Immature natural killer cell (primary cell): ENCODE results near the gene FTSJ1. TPM values are rescaled to one million over a fixed set of nuclear protein-coding genes. Genes with fewer than 3 reads are reported as not detected.
A peak's percentile ranks its signal among the peaks of the same experiment; 100 is the strongest.

ENCODE experiments used
- DNase-seq, 3 donors: peaks; one replicate each; pipeline ENCODE4 v3.0.0; 2022; ENCODE audit warnings: mixed read lengths in 1 of 3
- H3K27ac Mint-ChIP-seq, 6 donors: one replicate each; pipeline ENCODE4 v1.8.0; 2020; ENCODE audit warnings: mixed read lengths in 6 of 6, mild to moderate bottlenecking in 5 of 6, inconsistent platforms in 4 of 6, moderate library complexity in 3 of 6
- H3K27me3 Mint-ChIP-seq, 3 donors: one replicate each; pipeline ENCODE4 v1.8.0; 2020 to 2021; ENCODE audit warnings: low read depth in 3 of 3, mild to moderate bottlenecking in 3 of 3, mixed read lengths in 3 of 3, moderate library complexity in 3 of 3, inconsistent platforms in 1 of 3
- H3K36me3 Mint-ChIP-seq, 3 donors: one replicate each; pipeline ENCODE4 v1.8.0; 2020; ENCODE audit warnings: mixed read lengths in 3 of 3, inconsistent platforms in 2 of 3, mild to moderate bottlenecking in 2 of 3
- H3K4me1 Mint-ChIP-seq, 2 donors: one replicate each; pipeline ENCODE4 v1.8.0; 2020; ENCODE audit warnings: inconsistent platforms in 2 of 2, mild to moderate bottlenecking in 2 of 2, mixed read lengths in 2 of 2, moderate library complexity in 1 of 2
- H3K4me3 Mint-ChIP-seq, 5 donors: one replicate each; pipeline ENCODE4 v1.8.0; 2020; ENCODE audit warnings: mild to moderate bottlenecking in 5 of 5, mixed read lengths in 5 of 5, inconsistent platforms in 3 of 5, moderate library complexity in 3 of 5
- H3K9me3 Mint-ChIP-seq, 6 donors: one replicate each; pipeline ENCODE4 v1.8.0; 2020; ENCODE audit warnings: mild to moderate bottlenecking in 6 of 6, mixed read lengths in 6 of 6, inconsistent platforms in 4 of 6, moderate library complexity in 3 of 6
- polyA plus RNA-seq, 3 donors: library from polyadenylated mRNA; unstranded; fragments of 300-500 nt; fragmentation: Illumina TruSeq; gene quantifications; one replicate each; pipeline ENCODE4 v1.2.3, GENCODE V29; 2021

FTSJ1 gene
- polyA plus RNA-seq, 3 donors from 2014 or later, result 73.5 to 115 (median 85.0) TPM

DNA sequence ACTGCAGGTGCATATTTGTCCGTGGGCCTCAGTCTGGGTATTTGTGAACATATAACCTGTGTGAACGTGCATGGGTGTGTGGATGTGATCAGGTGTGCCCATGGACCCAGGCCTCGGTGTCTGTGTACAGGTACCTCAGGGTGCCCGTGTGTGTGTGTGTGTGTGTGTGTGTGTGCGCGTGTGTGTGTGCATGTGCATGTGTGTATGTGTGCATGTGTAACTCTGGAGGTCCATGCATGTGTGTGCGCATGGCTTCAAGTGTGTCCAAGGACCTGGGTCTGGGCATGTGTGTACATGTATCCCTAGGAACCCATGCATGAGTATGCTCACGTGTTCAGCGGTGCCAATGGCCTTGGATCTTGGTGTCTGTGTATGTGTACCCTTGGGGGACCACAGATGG, 15.8 kb downstream of the FTSJ1 start:
- H3K9me3 Mint-ChIP-seq, result no peaks in the 10 kb centered on the region
- H3K27ac Mint-ChIP-seq, result no peak overlapping the region
- no peaks in the 10 kb centered on the region for H3K36me3 Mint-ChIP-seq

DNA sequence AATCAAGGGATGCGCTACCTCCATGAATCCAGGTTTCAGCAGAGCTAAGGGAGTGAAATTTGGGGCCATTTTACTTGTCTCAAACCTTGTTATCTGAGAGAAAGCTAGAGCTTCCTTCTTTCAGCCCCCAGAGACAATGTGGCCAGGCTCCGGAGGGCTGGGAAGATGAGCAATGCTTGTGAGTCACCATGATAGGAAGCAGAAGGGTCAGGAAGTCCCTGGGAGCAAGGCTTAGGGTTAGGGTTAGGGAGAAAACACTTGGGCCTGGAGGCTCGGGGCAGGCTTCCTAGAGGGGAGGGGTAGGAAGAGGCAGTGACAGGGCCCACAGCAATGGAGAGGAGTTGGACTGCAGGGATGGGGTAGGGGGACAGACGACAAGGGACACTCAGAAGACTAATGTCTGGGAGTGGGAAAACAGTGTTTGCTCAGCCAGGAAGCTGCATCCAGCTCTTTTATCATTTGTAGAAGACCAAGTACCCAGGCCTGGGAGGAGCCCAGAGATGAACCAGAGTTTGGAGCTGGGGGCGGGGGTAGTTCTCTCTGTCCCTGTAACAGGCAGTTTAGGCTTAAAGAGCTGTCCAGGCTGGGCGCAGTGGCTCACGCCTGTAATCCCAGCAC, 16.4 kb downstream of the FTSJ1 start:
- H3K4me3 Mint-ChIP-seq, result no peak overlapping the region
- H3K4me1 Mint-ChIP-seq, result peaks cover 15% of the 10 kb centered on the region in 2 donors
- no peak overlapping the region for H3K27ac Mint-ChIP-seq
- no peaks in the 10 kb centered on the region for H3K9me3 Mint-ChIP-seq
- peaks cover 3 to 6% (median 5%) of the 10 kb centered on the region in 3 donors for H3K27me3 Mint-ChIP-seq
- DNase-seq, result no peak
- H3K36me3 Mint-ChIP-seq, result no peaks in the 10 kb centered on the region

More for the DNA sequence above, 15.8 kb downstream of the FTSJ1 start:
- DNase-seq, result no peak
- Mint-ChIP-seq H3K27me3 (peaks cover 5 to 7% (median 6%) of the 10 kb centered on the region in 3 donors), H3K4me1 (peaks cover 20% of the 10 kb centered on the region in 2 donors), H3K4me3 (no peak overlapping the region)

DNA sequence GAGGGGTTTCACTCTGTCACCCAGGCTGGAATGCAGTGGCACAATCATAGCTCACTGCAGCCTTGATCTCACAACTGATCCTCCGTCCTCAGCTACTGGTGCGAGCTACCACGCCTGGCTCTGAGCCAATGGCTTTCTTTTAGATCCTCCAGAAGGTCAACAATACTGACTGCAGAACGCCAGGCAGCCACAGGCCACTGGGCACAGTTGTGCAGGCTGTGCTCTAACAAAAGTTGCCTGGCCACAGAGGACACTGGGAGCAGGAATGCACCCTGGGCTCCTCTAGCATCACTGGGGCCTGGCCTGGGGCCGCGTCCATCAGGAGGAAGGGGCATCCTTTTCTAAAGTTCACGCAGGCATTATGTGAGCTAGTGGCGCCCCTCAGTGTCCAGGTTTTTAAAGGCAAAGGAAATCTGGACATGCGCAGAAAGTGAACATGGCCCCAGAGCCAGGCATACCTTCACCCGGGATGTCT, 17.9 kb downstream of the FTSJ1 start:
- no peaks in the 10 kb centered on the region for H3K36me3 Mint-ChIP-seq
- no peak for DNase-seq
- no peaks in the 10 kb centered on the region for H3K9me3 Mint-ChIP-seq
- H3K4me1 Mint-ChIP-seq, result peaks cover 0 to under 1% of the 10 kb centered on the region in 2 donors
- peaks cover 2 to 6% (median 5%) of the 10 kb centered on the region in 3 donors for H3K27me3 Mint-ChIP-seq
- H3K4me3 Mint-ChIP-seq, result no peak overlapping the region
- no peak overlapping the region for H3K27ac Mint-ChIP-seq

DNA sequence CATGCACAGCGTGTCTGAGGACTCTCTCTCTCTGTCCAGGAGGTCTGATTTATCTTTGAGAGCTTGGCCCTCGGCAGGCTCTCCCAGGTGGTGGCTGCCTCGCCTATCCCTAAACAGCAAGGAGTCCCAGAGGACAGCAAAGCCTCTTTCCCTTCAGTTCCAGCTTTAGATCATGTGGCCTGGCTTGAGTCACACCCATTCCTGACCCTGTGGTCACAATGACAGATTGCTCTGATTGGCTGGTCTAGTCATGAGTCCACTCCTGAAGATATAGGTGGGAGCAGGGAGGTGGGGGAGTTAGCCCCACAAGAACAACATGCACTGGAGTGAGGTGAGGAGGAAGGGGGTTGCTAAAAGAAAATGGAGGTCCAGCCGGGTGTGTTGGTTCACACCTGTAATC, 20.7 kb downstream of the FTSJ1 start:
- no peaks in the 10 kb centered on the region for H3K36me3 Mint-ChIP-seq
- H3K4me1 Mint-ChIP-seq, result no peaks in the 10 kb centered on the region
- DNase-seq, result no peak
- peaks cover 2 to 6% (median 3%) of the 10 kb centered on the region in 3 donors for H3K27me3 Mint-ChIP-seq
- H3K27ac Mint-ChIP-seq, result no peak overlapping the region
- no peak overlapping the region for H3K4me3 Mint-ChIP-seq
- H3K9me3 Mint-ChIP-seq, result no peaks in the 10 kb centered on the region

DNA sequence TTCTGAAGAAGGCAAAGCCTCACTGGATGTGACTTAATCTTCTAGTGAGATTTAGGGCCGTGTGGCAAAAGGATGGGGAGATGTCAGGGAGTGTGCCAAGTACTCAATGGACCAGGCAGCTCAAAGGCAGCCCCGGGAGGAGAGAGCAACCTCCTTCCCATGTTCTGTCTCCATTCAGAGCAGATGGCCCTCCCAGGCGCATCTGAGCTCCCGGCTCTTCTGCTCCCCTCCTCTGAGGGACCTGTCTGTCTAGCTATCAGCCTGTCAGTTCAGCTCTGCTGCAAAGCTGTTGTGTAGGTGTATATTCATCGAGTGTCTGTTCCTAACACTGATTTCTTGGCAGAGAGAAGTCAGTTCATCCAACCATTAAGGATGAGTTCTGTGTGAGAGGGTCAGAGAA, 21.9 kb downstream of the FTSJ1 start:
- Mint-ChIP-seq H3K9me3 (no peaks in the 10 kb centered on the region), H3K4me1 (no peaks in the 10 kb centered on the region), H3K4me3 (no peak overlapping the region), H3K27ac (no peak overlapping the region), H3K27me3 (peaks cover 0 to 4% (median 3%) of the 10 kb centered on the region in 3 donors), H3K36me3 (no peaks in the 10 kb centered on the region)
- no peak for DNase-seq

DNA sequence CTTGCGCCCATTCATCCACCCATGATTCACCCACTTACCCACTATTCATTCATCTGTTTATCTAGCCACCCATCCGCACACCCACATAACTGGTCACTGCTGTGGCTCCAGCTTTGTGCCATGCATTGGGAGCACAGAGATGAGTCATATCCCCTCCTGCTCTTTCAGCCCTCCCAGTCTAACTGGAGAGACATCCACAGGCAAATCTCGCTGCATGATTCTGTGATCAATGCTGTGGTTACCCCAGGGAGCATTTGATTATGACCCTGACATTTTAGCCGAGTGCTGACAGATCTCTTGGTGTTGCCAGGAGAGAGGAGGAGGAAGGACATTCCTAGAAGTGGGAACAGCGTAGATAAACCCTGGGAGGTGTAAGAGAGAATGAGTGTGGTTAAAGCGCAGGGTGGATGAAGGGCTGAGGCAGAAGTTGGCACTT, 22.4 kb downstream of the FTSJ1 start:
- Mint-ChIP-seq H3K36me3 (no peaks in the 10 kb centered on the region), H3K27ac (no peak overlapping the region), H3K27me3 (peaks cover 0 to 4% (median 3%) of the 10 kb centered on the region in 3 donors), H3K9me3 (no peaks in the 10 kb centered on the region), H3K4me3 (no peak overlapping the region), H3K4me1 (no peaks in the 10 kb centered on the region)
- DNase-seq, result no peak

DNA sequence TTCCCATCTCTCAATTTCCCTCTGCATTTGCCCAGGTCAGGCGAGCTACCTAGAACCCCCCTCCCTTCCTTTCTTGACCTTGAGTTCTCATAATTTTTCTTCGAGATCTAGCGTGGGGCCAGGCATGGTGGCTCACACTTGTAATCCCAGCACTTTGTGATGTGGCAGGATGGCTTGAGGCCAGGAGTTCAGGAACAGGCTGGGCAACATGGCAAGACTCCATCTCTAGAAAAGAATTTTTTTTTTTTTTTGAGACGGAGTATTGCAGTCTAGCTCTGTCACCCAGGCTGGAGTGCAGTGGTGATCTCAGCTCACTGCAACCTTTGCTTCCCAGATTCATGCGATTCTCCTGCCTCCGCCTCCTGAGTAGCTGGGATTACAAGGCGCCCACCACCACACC, 28.3 kb downstream of the FTSJ1 start:
- no peaks in the 10 kb centered on the region for H3K9me3 Mint-ChIP-seq
- H3K27me3 Mint-ChIP-seq, result peaks cover 1 to 5% (median 4%) of the 10 kb centered on the region in 3 donors
- no peak for DNase-seq
- no peak overlapping the region for H3K4me3 Mint-ChIP-seq
- peaks cover 4 to 6% of the 10 kb centered on the region in 2 donors for H3K4me1 Mint-ChIP-seq
- H3K36me3 Mint-ChIP-seq, result no peaks in the 10 kb centered on the region
- no peak overlapping the region for H3K27ac Mint-ChIP-seq

DNA sequence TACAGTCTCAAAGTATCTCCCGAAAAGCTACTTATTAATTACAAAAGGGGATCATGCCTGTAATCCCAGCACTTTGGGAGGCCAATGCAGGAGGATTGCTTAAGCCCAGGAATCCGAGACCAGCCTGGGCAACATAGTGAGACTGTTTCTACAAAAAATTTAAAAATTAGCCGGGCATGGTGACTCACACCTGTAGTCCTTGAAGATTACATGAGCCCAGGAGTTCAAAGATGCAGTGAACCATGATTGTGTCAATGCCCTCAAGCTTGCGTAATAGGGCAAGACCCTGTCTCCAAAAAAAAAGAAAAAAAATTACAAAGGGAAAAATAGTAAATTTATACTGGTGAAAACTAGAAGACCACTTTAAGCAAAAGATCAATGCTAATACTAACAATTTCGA, 29.5 kb downstream of the FTSJ1 start:
- Mint-ChIP-seq H3K9me3 (no peaks in the 10 kb centered on the region), H3K36me3 (no peaks in the 10 kb centered on the region), H3K27ac (no peak overlapping the region), H3K4me3 (no peak overlapping the region), H3K27me3 (peaks cover 1 to 9% (median 9%) of the 10 kb centered on the region in 3 donors), H3K4me1 (peaks cover 12 to 15% of the 10 kb centered on the region in 2 donors)
- no peak for DNase-seq

DNA sequence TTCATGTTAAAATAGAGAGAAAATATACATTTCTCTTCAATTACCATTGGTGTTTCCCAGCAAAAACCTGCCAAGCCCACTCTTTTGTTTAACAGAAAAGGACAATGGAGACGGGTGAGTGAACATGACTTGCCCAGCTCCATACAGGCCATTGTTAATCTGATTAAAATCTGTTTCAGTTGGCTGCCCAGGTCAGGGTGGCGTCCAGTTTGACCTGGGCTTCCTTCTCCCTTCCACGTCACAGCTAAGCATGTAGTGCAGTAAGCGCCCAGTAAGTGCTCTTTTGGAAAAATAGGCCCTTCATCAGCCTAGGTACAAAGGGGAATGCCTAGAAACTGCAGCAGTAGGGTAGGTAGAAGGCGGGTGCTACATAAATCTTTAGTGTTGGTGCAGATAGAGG, 31.2 kb downstream of the FTSJ1 start:
- peaks cover 1 to 10% (median 9%) of the 10 kb centered on the region in 3 donors for H3K27me3 Mint-ChIP-seq
- H3K4me3 Mint-ChIP-seq, result peak overlapping the region in 3 of 5 donors; percentile 38 to 84 (median 55)
- H3K36me3 Mint-ChIP-seq, result no peaks in the 10 kb centered on the region
- H3K27ac Mint-ChIP-seq, result peak overlapping the region in 2 of 6 donors; percentile 6 to 26
- no peaks in the 10 kb centered on the region for H3K9me3 Mint-ChIP-seq
- H3K4me1 Mint-ChIP-seq, result peaks cover 15% of the 10 kb centered on the region in 2 donors
- no peak for DNase-seq

DNA sequence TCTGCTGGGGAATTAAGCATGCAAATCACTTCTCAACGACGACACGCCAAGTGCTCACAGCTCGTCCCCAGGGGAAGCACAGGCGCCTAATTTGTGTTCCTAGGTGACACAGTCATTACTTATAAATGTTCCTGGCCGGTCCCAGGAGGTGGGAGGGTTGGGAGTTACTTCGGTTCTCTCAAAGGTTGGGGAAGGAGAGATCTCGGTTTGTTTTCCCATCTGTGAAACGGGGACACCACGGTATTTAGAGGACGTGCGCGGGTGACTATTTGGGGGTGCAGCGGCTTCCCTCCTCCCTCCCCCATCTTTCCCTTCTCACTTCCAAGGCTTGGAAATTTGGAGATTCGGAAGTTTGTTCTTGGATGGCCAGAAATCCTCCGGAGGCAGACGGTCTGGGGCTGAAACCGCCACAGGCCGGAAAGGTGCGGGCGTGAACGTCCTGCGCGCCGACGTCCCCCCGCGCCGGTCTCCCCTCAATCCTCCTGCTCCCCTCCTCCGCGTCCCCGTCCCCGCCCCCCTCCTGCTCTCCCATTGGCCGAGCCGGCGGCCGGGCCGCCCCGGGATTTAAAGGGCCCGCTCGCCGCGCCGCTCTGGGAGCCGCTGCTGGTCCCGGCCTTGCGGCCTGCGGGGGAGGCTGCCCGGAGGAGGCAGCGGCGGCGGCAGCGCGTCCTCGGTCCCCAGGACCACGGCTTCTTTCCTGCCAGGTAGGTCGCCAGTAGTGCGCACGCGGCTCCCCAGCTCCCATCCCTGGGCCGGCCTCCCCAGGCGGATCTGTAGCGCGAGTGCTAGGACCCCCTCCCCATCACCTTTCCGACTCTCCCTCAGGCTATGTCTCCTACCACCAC, 32.6 kb downstream of the FTSJ1 start, which contains the start of gene PORCN:
Gene PORCN, plus strand, starts transcription at position 593 of the 845 bp plus-strand sequence. CDS start 829 bp downstream, outside the sequence.
- Mint-ChIP-seq H3K9me3 (no peaks in the 10 kb centered on the region), H3K36me3 (no peaks in the 10 kb centered on the region), H3K4me1 (peaks cover 15% of the 10 kb centered on the region in 2 donors), H3K27me3 (peaks cover 1 to 10% (median 7%) of the 10 kb centered on the region in 3 donors), H3K27ac (peak within 1 kb of the TSS; percentile 78 to 92 (median 88)), H3K4me3 (peak within 1 kb of the TSS; percentile 85 to 91 (median 86))
- DNase-seq, result peak; percentile 70 to 77 (median 74)

DNA sequence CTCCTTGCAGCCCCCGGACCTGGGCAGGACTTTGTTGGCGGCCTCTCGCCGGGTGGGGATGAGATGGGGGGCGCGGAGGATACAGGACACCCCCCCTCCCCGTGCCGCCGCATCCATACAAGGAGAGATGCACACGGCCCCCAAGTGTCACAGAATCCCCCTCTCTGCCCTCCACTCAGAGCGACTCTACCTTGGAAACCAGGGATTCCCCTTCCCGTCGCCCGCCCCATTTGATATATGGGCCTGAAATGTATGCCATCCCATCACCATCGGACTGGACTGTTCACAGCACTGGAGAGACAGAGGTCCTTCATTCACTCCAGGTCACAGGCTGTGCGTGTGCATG, 33.2 kb downstream of the FTSJ1 start:
- Mint-ChIP-seq H3K27ac (peak overlapping the region; percentile 68 to 90 (median 86)), H3K4me3 (peak overlapping the region; percentile 85 to 91 (median 86)), H3K4me1 (peaks cover 15% of the 10 kb centered on the region in 2 donors), H3K36me3 (no peaks in the 10 kb centered on the region), H3K27me3 (peaks cover under 1 to 10% (median 5%) of the 10 kb centered on the region in 3 donors), H3K9me3 (no peaks in the 10 kb centered on the region)
- no peak for DNase-seq

DNA sequence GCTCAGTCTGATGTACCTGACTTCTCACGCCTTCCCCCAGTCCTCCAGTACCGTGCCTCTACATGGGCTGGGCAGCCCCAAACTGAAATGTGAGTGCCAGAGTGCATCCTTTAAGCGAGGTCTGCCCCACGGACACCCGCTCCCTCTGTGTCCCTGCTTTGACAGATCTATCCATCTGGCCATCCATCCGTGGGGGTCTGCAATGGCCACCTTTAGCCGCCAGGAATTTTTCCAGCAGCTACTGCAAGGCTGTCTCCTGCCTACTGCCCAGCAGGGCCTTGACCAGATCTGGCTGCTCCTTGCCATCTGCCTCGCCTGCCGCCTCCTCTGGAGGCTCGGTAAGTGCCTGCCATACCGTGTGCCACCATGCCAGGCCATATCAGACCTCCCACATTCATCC, 33.6 kb downstream of the FTSJ1 start:
- peaks cover 15% of the 10 kb centered on the region in 2 donors for H3K4me1 Mint-ChIP-seq
- peaks cover 0 to 2% (median 0%) of the 10 kb centered on the region in 3 donors for H3K36me3 Mint-ChIP-seq
- peak overlapping the region; percentile 85 to 91 (median 86) for H3K4me3 Mint-ChIP-seq
- no peaks in the 10 kb centered on the region for H3K9me3 Mint-ChIP-seq
- H3K27ac Mint-ChIP-seq, result peak overlapping the region; percentile 68 to 90 (median 86)
- DNase-seq, result no peak
- H3K27me3 Mint-ChIP-seq, result peaks cover 0 to 10% (median 5%) of the 10 kb centered on the region in 3 donors

DNA sequence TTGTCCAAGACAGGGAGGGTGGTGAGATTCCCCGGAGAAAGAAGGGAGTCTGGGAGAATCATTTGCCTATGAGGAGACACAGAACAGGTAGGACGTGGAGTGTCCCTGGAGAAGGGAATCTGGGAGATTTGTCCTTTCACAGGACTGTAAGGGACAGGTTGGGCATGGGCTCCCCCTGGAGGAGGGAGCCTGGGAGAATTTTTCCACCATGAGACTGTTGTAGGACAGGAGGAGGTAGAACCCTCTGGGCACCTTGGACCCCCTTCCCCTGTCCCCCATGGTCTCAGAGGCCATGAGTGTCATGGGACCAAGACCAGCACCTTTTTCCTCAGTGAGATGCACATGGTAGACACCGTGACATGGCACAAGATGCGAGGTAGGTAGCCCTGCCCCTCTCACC, 35.6 kb downstream of the FTSJ1 start:
- peaks cover 15% of the 10 kb centered on the region in 2 donors for H3K4me1 Mint-ChIP-seq
- no peak overlapping the region for H3K4me3 Mint-ChIP-seq
- DNase-seq, result no peak
- peaks cover 0 to 5% (median 0%) of the 10 kb centered on the region in 3 donors for H3K36me3 Mint-ChIP-seq
- no peak overlapping the region for H3K27ac Mint-ChIP-seq
- peaks cover 0 to 10% (median 5%) of the 10 kb centered on the region in 3 donors for H3K27me3 Mint-ChIP-seq
- H3K9me3 Mint-ChIP-seq, result no peaks in the 10 kb centered on the region
